ENCODE results near the gene SAMD3.

DNA sequence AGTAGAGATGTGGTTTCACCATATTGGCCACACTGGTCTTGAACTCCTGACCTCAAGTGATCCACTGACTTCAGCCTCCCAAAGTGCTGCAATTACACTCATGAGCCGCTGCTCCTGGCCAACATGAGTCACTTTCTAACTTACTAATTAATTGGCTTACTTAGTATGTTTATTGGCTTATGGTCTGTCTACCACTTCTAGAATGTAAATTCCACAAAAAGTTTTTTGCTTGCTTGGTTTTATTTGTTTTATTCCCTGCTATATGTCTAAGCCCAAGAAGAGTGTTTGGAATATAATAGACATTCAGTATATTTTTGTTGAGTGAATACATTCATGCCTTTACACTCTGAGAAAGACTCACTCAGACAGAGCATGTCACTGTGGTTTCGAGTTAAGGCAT, 86.0 kb downstream of the SAMD3 start:
- TF ChIP-seq SIN3A (IDR thresholded peaks at IDR 0.05; ENCODE audit: borderline replicate concordance, insufficient read depth, low read length), result no peak
- TF ChIP-seq POLR2AphosphoS5 (IDR thresholded peaks at IDR 0.05; ENCODE audit: low read depth, low read length), result no peak
- TF ChIP-seq, protein P1, sequence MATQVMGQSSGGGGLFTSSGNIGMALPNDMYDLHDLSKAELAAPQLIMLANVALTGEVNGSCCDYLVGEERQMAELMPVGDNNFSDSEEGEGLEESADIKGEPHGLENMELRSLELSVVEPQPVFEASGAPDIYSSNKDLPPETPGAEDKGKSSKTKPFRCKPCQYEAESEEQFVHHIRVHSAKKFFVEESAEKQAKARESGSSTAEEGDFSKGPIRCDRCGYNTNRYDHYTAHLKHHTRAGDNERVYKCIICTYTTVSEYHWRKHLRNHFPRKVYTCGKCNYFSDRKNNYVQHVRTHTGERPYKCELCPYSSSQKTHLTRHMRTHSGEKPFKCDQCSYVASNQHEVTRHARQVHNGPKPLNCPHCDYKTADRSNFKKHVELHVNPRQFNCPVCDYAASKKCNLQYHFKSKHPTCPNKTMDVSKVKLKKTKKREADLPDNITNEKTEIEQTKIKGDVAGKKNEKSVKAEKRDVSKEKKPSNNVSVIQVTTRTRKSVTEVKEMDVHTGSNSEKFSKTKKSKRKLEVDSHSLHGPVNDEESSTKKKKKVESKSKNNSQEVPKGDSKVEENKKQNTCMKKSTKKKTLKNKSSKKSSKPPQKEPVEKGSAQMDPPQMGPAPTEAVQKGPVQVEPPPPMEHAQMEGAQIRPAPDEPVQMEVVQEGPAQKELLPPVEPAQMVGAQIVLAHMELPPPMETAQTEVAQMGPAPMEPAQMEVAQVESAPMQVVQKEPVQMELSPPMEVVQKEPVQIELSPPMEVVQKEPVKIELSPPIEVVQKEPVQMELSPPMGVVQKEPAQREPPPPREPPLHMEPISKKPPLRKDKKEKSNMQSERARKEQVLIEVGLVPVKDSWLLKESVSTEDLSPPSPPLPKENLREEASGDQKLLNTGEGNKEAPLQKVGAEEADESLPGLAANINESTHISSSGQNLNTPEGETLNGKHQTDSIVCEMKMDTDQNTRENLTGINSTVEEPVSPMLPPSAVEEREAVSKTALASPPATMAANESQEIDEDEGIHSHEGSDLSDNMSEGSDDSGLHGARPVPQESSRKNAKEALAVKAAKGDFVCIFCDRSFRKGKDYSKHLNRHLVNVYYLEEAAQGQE (IDR thresholded peaks at IDR 0.05; ENCODE audit: insufficient read depth in 1 of 2, low read depth in 2 of 2, low read length in 2 of 2), result no peak
